ENCODE measurements around the gene LARP1.
"Not testable (repeated sequence)": the region's sequence is repeated elsewhere in the genome, so short reads cannot be mapped to it uniquely, and the experiment has no call there.

LARP1 gene

GRCh38 chr5:154735362-154735761, 19.8 kb upstream of the LARP1 start:
- H3K27ac ChIP-seq (ENCODE audit: low read length); H3K9me3 ChIP-seq (ENCODE audit: control insufficient read depth in 2 of 2, low read length in 2 of 2); H3K4me1 ChIP-seq (ENCODE audit: control insufficient read depth, insufficient read depth, low read length); H3K4me3 ChIP-seq (ENCODE audit: low read length in 2 of 2); H3K36me3 ChIP-seq (ENCODE audit: control insufficient read depth in 2 of 2, insufficient read depth in 2 of 2, low read length in 2 of 2); H3K9ac ChIP-seq (ENCODE audit: low read length in 2 of 2); H3K27me3 ChIP-seq (ENCODE audit: control insufficient read depth in 1 of 2, insufficient read depth in 2 of 2, low read length in 2 of 2): not testable (repeated sequence)

DNA sequence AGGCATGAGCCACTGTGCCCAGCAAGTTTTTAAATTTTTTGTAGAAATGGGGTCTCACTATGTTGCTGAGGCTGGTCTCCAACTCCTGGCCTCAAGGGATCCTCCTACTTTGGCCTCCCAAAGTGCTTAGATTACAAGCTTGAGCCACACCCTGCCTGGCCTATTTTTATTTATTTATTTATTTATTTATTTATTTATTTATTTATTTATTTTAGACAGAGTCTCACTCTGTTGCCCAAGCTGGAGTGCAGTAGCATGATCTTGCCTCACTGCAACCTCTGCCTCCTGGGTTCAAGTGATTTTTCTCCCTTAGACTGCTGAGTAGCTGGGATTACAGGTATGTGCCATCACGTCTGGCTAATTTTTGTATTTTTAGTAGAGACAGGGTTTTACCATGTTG, 18.8 kb upstream of the LARP1 start:
- not testable (repeated sequence) for H3K27ac ChIP-seq (ENCODE audit: low read length); H3K9ac ChIP-seq (ENCODE audit: low read length in 2 of 2); H3K36me3 ChIP-seq (ENCODE audit: control insufficient read depth in 2 of 2, insufficient read depth in 2 of 2, low read length in 2 of 2); H3K27me3 ChIP-seq (ENCODE audit: control insufficient read depth in 1 of 2, insufficient read depth in 2 of 2, low read length in 2 of 2); H3K4me3 ChIP-seq (ENCODE audit: low read length in 2 of 2); H3K9me3 ChIP-seq (ENCODE audit: control insufficient read depth in 2 of 2, low read length in 2 of 2); H3K4me1 ChIP-seq (ENCODE audit: control insufficient read depth, insufficient read depth, low read length)

- H3K9me3 ChIP-seq (ENCODE audit: control insufficient read depth in 2 of 2, low read length in 2 of 2): no peaks in the 10 kb centered on the region
- peaks cover 12% of the 10 kb centered on the region for H3K4me1 ChIP-seq (ENCODE audit: control insufficient read depth, insufficient read depth, low read length)
- no peak overlapping the region for H3K27ac ChIP-seq (ENCODE audit: low read length)
- no peak overlapping the region for H3K9ac ChIP-seq (ENCODE audit: low read length in 2 of 2)
- no peaks in the 10 kb centered on the region for H3K27me3 ChIP-seq (ENCODE audit: control insufficient read depth in 1 of 2, insufficient read depth in 2 of 2, low read length in 2 of 2)
- no peaks in the 10 kb centered on the region for H3K36me3 ChIP-seq (ENCODE audit: control insufficient read depth in 2 of 2, insufficient read depth in 2 of 2, low read length in 2 of 2)
- no peak overlapping the region for H3K4me3 ChIP-seq (ENCODE audit: low read length in 2 of 2)
Measured at GRCh38 chr5:154737667-154738320, 17.4 kb upstream of the LARP1 start.

DNA sequence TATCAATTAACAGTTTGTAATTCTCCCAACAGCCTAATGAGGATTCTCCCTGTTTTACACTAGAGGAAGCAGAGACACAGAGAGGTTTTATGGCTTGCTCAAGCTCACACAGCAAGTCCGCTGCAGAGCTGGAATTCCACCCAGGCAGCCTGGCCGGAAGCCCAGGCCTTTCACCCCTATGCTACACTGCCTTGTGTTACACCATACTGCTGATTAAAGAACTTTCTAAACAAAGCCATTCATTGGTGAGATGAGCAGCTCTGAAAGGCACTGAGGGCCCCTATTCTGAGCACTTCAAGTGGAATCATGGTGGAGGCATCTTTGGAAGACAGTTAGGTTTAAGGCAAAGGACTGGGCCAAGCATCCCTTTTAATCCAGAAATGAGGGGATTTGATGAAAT, 14.7 kb upstream of the LARP1 start:
- peaks cover 12% of the 10 kb centered on the region for H3K4me1 ChIP-seq (ENCODE audit: control insufficient read depth, insufficient read depth, low read length)
- H3K36me3 ChIP-seq (ENCODE audit: control insufficient read depth in 2 of 2, insufficient read depth in 2 of 2, low read length in 2 of 2): no peaks in the 10 kb centered on the region
- H3K4me3 ChIP-seq (ENCODE audit: low read length in 2 of 2): peak overlapping the region in 1 of 2 donors; percentile 35
- H3K27me3 ChIP-seq (ENCODE audit: control insufficient read depth in 1 of 2, insufficient read depth in 2 of 2, low read length in 2 of 2): no peaks in the 10 kb centered on the region
- peak overlapping the region in 1 of 2 donors; percentile 16 for H3K9ac ChIP-seq (ENCODE audit: low read length in 2 of 2)
- H3K9me3 ChIP-seq (ENCODE audit: control insufficient read depth in 2 of 2, low read length in 2 of 2): no peaks in the 10 kb centered on the region
- H3K27ac ChIP-seq (ENCODE audit: low read length): peak overlapping the region; percentile 73

GRCh38 chr5:154740957-154741356, 14.2 kb upstream of the LARP1 start:
- Histone ChIP-seq H3K4me1 (ENCODE audit: control insufficient read depth, insufficient read depth, low read length) (peaks cover 12% of the 10 kb centered on the region), H3K36me3 (ENCODE audit: control insufficient read depth in 2 of 2, insufficient read depth in 2 of 2, low read length in 2 of 2) (no peaks in the 10 kb centered on the region), H3K9ac (ENCODE audit: low read length in 2 of 2) (peak overlapping the region; percentile 16 to 47), H3K4me3 (ENCODE audit: low read length in 2 of 2) (peak overlapping the region; percentile 25 to 35), H3K9me3 (ENCODE audit: control insufficient read depth in 2 of 2, low read length in 2 of 2) (no peaks in the 10 kb centered on the region), H3K27ac (ENCODE audit: low read length) (peak overlapping the region; percentile 73), H3K27me3 (ENCODE audit: control insufficient read depth in 1 of 2, insufficient read depth in 2 of 2, low read length in 2 of 2) (no peaks in the 10 kb centered on the region)

GRCh38 chr5:154741415-154741814, 13.8 kb upstream of the LARP1 start:
- Histone ChIP-seq H3K4me1 (ENCODE audit: control insufficient read depth, insufficient read depth, low read length) (peaks cover 12% of the 10 kb centered on the region), H3K4me3 (ENCODE audit: low read length in 2 of 2) (peak overlapping the region in 1 of 2 donors; percentile 35), H3K36me3 (ENCODE audit: control insufficient read depth in 2 of 2, insufficient read depth in 2 of 2, low read length in 2 of 2) (no peaks in the 10 kb centered on the region), H3K9ac (ENCODE audit: low read length in 2 of 2) (peak overlapping the region; percentile 16 to 47), H3K27me3 (ENCODE audit: control insufficient read depth in 1 of 2, insufficient read depth in 2 of 2, low read length in 2 of 2) (no peaks in the 10 kb centered on the region), H3K9me3 (ENCODE audit: control insufficient read depth in 2 of 2, low read length in 2 of 2) (no peaks in the 10 kb centered on the region), H3K27ac (ENCODE audit: low read length) (peak overlapping the region; percentile 73)

- Histone ChIP-seq H3K27me3 (ENCODE audit: control insufficient read depth in 1 of 2, insufficient read depth in 2 of 2, low read length in 2 of 2) (no peaks in the 10 kb centered on the region), H3K4me1 (ENCODE audit: control insufficient read depth, insufficient read depth, low read length) (peaks cover 15% of the 10 kb centered on the region), H3K27ac (ENCODE audit: low read length) (no peak overlapping the region), H3K9me3 (ENCODE audit: control insufficient read depth in 2 of 2, low read length in 2 of 2) (no peaks in the 10 kb centered on the region), H3K9ac (ENCODE audit: low read length in 2 of 2) (no peak overlapping the region), H3K4me3 (ENCODE audit: low read length in 2 of 2) (no peak overlapping the region), H3K36me3 (ENCODE audit: control insufficient read depth in 2 of 2, insufficient read depth in 2 of 2, low read length in 2 of 2) (no peaks in the 10 kb centered on the region)
Measured at GRCh38 chr5:154743812-154744211, 11.4 kb upstream of the LARP1 start.

DNA sequence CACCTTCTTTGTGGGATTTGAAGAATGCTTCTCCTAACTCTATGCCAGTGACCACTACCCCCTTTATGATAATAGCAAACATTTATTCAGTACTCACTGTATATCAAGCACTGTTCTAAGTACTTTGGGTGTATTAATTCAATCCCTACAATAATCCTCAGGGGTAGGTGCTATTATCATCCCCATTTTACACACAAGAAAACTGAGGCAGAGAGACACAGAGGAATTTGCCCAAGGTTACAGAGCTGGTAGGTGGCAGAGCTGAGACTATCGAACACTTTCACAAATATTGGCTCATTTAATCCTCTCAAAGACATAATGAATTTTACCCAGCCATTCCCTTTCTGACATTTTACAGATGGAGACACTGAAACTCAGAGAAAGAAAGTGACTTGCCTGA, 9.8 kb upstream of the LARP1 start:
- Histone ChIP-seq H3K4me3 (ENCODE audit: low read length in 2 of 2) (no peak overlapping the region), H3K9me3 (ENCODE audit: control insufficient read depth in 2 of 2, low read length in 2 of 2) (no peaks in the 10 kb centered on the region), H3K9ac (ENCODE audit: low read length in 2 of 2) (no peak overlapping the region), H3K36me3 (ENCODE audit: control insufficient read depth in 2 of 2, insufficient read depth in 2 of 2, low read length in 2 of 2) (no peaks in the 10 kb centered on the region), H3K27ac (ENCODE audit: low read length) (no peak overlapping the region), H3K27me3 (ENCODE audit: control insufficient read depth in 1 of 2, insufficient read depth in 2 of 2, low read length in 2 of 2) (no peaks in the 10 kb centered on the region), H3K4me1 (ENCODE audit: control insufficient read depth, insufficient read depth, low read length) (peaks cover 15% of the 10 kb centered on the region)

GRCh38 chr5:154749491-154749890, 5.7 kb upstream of the LARP1 start:
- no peaks in the 10 kb centered on the region for H3K9me3 ChIP-seq (ENCODE audit: control insufficient read depth in 2 of 2, low read length in 2 of 2)
- no peak overlapping the region for H3K9ac ChIP-seq (ENCODE audit: low read length in 2 of 2)
- no peak overlapping the region for H3K27ac ChIP-seq (ENCODE audit: low read length)

GRCh38 chr5:154750641-154751040, 4.5 kb upstream of the LARP1 start:
- peaks cover 18% of the 10 kb centered on the region for H3K4me1 ChIP-seq (ENCODE audit: control insufficient read depth, insufficient read depth, low read length)
- not testable (repeated sequence) for H3K36me3 ChIP-seq (ENCODE audit: control insufficient read depth in 2 of 2, insufficient read depth in 2 of 2, low read length in 2 of 2); H3K9me3 ChIP-seq (ENCODE audit: control insufficient read depth in 2 of 2, low read length in 2 of 2); H3K9ac ChIP-seq (ENCODE audit: low read length in 2 of 2); H3K4me3 ChIP-seq (ENCODE audit: low read length in 2 of 2); H3K27me3 ChIP-seq (ENCODE audit: control insufficient read depth in 1 of 2, insufficient read depth in 2 of 2, low read length in 2 of 2); H3K27ac ChIP-seq (ENCODE audit: low read length)

More at GRCh38 chr5:154749491-154749890, 5.7 kb upstream of the LARP1 start:
- Histone ChIP-seq H3K27me3 (ENCODE audit: control insufficient read depth in 1 of 2, insufficient read depth in 2 of 2, low read length in 2 of 2) (no peaks in the 10 kb centered on the region), H3K4me3 (ENCODE audit: low read length in 2 of 2) (no peak overlapping the region), H3K36me3 (ENCODE audit: control insufficient read depth in 2 of 2, insufficient read depth in 2 of 2, low read length in 2 of 2) (no peaks in the 10 kb centered on the region), H3K4me1 (ENCODE audit: control insufficient read depth, insufficient read depth, low read length) (peaks cover 15% of the 10 kb centered on the region)

- Histone ChIP-seq H3K36me3 (ENCODE audit: control insufficient read depth in 2 of 2, insufficient read depth in 2 of 2, low read length in 2 of 2) (no peaks in the 10 kb centered on the region), H3K27me3 (ENCODE audit: control insufficient read depth in 1 of 2, insufficient read depth in 2 of 2, low read length in 2 of 2) (no peaks in the 10 kb centered on the region), H3K4me1 (ENCODE audit: control insufficient read depth, insufficient read depth, low read length) (peaks cover 18% of the 10 kb centered on the region), H3K9me3 (ENCODE audit: control insufficient read depth in 2 of 2, low read length in 2 of 2) (no peaks in the 10 kb centered on the region), H3K4me3 (ENCODE audit: low read length in 2 of 2) (no peak overlapping the region), H3K27ac (ENCODE audit: low read length) (no peak overlapping the region), H3K9ac (ENCODE audit: low read length in 2 of 2) (no peak overlapping the region)
Measured at GRCh38 chr5:154751854-154752253, 3.3 kb upstream of the LARP1 start.

All from stomach smooth muscle (tissue), 2 donors.